PC-9 (cell line): ENCODE data around the gene EIF3A. TPM values are rescaled to one million over a fixed set of nuclear protein-coding genes. Genes with fewer than 3 reads are reported as not detected.

Source experiments
- BruUV-seq: library from RNA; stranded (reverse); fragments of 400-500 nt; replicated peaks from 2 replicates; lab custom pipeline; 2021; lab: Mats Ljungman, UMichigan
- CTCF ChIA-PET: fragments of 300-600 bp; sonication (Branson Sonifier 250); formaldehyde crosslinking; loops from one replicate; lab custom pipeline; 2022; ENCODE audit warnings: antibody characterized with exemption; lab: Charles Lee
- POLR2A ChIA-PET: fragments of 300-600 bp; sonication (Branson Sonifier 250); formaldehyde crosslinking; loops from one replicate; lab custom pipeline; 2022; ENCODE audit warnings: antibody characterized with exemption; ENCODE audit not compliant: unreplicated experiment; lab: Charles Lee
- DNase-seq, 2 experiments: peaks; one replicate each; pipeline versions ENCODE4 v3.0.0 to v3.0.0-alpha.2; 2015 to 2022; ENCODE audit warnings: mixed read lengths in 1 of 2
- H2AFZ ChIP-seq: fragments of 200-600 bp; sonication (generic); 2 replicates; pipeline ENCODE4 v1.8.1; 2017; ENCODE audit warnings: antibody characterized with exemption
- H3F3A ChIP-seq: fragments of 200-600 bp; sonication (generic); 2 replicates; pipeline ENCODE4 v1.8.1; 2017; ENCODE audit warnings: antibody characterized with exemption, mild to moderate bottlenecking, low read depth; ENCODE audit not compliant: insufficient read depth
- H3K27ac ChIP-seq: fragments of 200-600 bp; sonication (generic); 2 replicates; pipeline ENCODE4 v1.6.1; 2016; ENCODE audit warnings: mixed run types
- H3K27me3 ChIP-seq: fragments of 200-600 bp; sonication (generic); 2 replicates; pipeline ENCODE4 v1.6.1; 2016; ENCODE audit warnings: low read depth, mixed run types; ENCODE audit not compliant: insufficient read depth
- H3K36me3 ChIP-seq: fragments of 200-600 bp; sonication (generic); 2 replicates; pipeline ENCODE4 v1.6.1; 2016; ENCODE audit warnings: low read depth, mixed run types
- H3K4me1 ChIP-seq: fragments of 200-600 bp; sonication (generic); replicated peaks from 2 replicates; pipeline ENCODE4 v1.6.1; 2016; ENCODE audit warnings: mixed run types; ENCODE audit not compliant: insufficient read depth
- H3K4me2 ChIP-seq: fragments of 200-600 bp; sonication (generic); 2 replicates; pipeline ENCODE4 v1.6.1; 2017; ENCODE audit warnings: mixed run types
- H3K4me3 ChIP-seq: fragments of 200-600 bp; sonication (generic); 2 replicates; pipeline ENCODE4 v1.6.1; 2016; ENCODE audit warnings: mixed run types
- H3K79me2 ChIP-seq: fragments of 200-600 bp; sonication (generic); 2 replicates; pipeline ENCODE4 v1.6.1; 2017; ENCODE audit warnings: low read depth, mixed run types
- H3K9me2 ChIP-seq: fragments of 200-600 bp; sonication (generic); 2 replicates; pipeline ENCODE4 v1.8.1; 2017; ENCODE audit warnings: mild to moderate bottlenecking; ENCODE audit not compliant: insufficient read depth
- H3K9me3 ChIP-seq: fragments of 200-600 bp; sonication (generic); 2 replicates; pipeline ENCODE4 v1.8.1; 2016; ENCODE audit warnings: low read depth; ENCODE audit not compliant: insufficient read depth
- H4K20me1 ChIP-seq: fragments of 200-600 bp; sonication (generic); 2 replicates; pipeline ENCODE4 v1.8.1; 2017; ENCODE audit not compliant: insufficient read depth
- EZH2 ChIP-seq: fragments of 200-600 bp; sonication (generic); IDR thresholded peaks from 2 replicates; pipeline ENCODE4 v1.8.0; 2017; ENCODE audit warnings: antibody characterized with exemption, low read depth
- intact Hi-C: fragments of 100-400 bp; cut with micrococcal nuclease; formaldehyde crosslinking; loops from one replicate; pipeline ENCODE4 v1.10.0; 2022; ENCODE audit not compliant: unreplicated experiment
- total RNA-seq: library from RNA; stranded (reverse); gene quantifications from 2 replicates; pipeline ENCODE4 v1.2.3, GENCODE V29; 2021
- TF ChIP-seq, protein P1 (sequence below): fragments of 200-600 bp; sonication (generic); conservative IDR thresholded peaks from 2 replicates; pipeline ENCODE4 v1.6.1; 2017; ENCODE audit warnings: mixed run types, antibody characterized with exemption, mild to moderate bottlenecking, moderate library complexity

The EIF3A gene
- total RNA-seq, 1 experiment from 2014 or later, result 102 TPM

DNA sequence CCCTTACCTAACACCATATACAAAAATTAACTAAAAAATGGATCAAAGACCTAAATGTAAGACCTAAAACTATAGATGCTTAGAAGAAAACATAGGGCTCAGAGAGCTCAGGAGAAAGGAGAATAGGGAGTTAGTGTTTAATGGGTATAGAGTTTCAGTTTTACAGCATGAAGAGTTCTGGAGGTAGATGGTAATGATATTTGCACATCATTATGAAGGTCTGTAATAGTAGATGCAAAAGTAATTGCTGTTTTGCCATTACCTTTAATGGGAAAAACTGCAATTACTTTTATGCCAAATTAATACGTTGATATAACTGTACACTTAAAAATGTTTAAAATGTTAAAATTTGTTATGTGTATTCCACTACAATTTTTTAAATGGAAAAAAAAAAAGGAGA, 90.3 kb downstream of the EIF3A start:
- no peaks in the 10 kb centered on the region for H3K79me2 ChIP-seq
- no peaks in the 10 kb centered on the region for H3F3A ChIP-seq
- no peaks in the 10 kb centered on the region for H3K36me3 ChIP-seq
- no peaks in the 10 kb centered on the region for H3K4me1 ChIP-seq
- intact Hi-C loops, result no loop called here
- H3K4me2 ChIP-seq, result no peak overlapping the region
- no peak for DNase-seq
- CTCF ChIA-PET, result no interaction called here
- H4K20me1 ChIP-seq, result no peaks in the 10 kb centered on the region
- no peak overlapping the region for H2AFZ ChIP-seq
- TF ChIP-seq EZH2, result no peak
- TF ChIP-seq, protein P1, sequence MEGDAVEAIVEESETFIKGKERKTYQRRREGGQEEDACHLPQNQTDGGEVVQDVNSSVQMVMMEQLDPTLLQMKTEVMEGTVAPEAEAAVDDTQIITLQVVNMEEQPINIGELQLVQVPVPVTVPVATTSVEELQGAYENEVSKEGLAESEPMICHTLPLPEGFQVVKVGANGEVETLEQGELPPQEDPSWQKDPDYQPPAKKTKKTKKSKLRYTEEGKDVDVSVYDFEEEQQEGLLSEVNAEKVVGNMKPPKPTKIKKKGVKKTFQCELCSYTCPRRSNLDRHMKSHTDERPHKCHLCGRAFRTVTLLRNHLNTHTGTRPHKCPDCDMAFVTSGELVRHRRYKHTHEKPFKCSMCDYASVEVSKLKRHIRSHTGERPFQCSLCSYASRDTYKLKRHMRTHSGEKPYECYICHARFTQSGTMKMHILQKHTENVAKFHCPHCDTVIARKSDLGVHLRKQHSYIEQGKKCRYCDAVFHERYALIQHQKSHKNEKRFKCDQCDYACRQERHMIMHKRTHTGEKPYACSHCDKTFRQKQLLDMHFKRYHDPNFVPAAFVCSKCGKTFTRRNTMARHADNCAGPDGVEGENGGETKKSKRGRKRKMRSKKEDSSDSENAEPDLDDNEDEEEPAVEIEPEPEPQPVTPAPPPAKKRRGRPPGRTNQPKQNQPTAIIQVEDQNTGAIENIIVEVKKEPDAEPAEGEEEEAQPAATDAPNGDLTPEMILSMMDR, result no peak
- POLR2A ChIA-PET, result no interaction called here
- H3K27me3 ChIP-seq, result no peaks in the 10 kb centered on the region
- no peak overlapping the region for H3K4me3 ChIP-seq
- H3K9me2 ChIP-seq, result no peaks in the 10 kb centered on the region
- no peak overlapping the region for H3K27ac ChIP-seq
- no TSS peak for BruUV-seq
- H3K9me3 ChIP-seq, result no peaks in the 10 kb centered on the region

DNA sequence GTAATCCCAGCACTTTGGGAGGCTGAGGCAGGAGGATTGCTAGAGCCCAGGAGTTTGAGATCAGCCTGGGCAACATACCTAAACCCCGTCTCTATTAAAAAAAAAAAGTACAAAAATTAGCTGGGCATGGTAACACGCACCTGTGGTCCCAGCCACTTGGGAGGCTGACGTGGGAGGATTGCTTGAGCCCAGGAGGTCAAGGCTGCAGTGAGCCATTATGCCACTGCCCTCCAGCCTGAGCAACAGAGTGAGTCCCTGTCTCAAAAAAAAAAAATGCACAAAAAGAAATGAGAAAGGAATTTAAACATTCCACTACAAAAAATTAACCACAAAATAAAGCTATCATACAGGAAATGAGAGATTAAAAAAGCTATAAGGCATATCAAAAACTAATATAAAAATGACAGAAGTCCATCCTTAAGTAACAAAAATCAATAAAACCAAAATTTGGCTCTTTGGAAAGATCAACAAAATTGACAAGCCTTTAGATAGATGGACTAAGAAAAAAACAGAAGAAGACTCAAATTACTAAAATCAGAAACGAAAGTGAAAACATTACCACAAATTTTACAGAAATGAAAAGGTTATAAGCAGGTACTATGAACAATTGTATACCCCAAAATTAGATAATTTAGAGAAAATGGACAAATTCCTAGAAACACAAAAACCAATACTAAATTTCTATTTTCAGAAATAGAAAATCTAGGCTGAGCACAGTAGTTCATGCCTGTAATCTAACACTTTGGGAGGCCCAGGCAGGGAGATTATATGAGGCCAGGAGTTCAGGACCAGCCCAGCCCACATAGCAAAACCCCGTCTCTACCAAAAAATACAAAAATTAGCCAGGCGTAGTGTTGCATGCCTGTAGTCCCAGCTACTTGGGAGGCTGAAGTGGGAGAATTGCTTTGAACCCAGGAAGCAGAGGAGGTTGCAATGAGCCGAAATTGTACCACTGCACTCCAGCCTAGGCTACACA, 93.5 kb downstream of the EIF3A start:
- H3K9me3 ChIP-seq, result no peaks in the 10 kb centered on the region
- H3F3A ChIP-seq, result no peaks in the 10 kb centered on the region
- H4K20me1 ChIP-seq, result no peaks in the 10 kb centered on the region
- no peaks in the 10 kb centered on the region for H3K79me2 ChIP-seq
- H3K27ac ChIP-seq, result no peak overlapping the region
- CTCF ChIA-PET, result no interaction called here
- POLR2A ChIA-PET, result no interaction called here
- no peak overlapping the region for H3K4me2 ChIP-seq
- H3K9me2 ChIP-seq, result no peaks in the 10 kb centered on the region
- no peak for DNase-seq
- H2AFZ ChIP-seq, result no peak overlapping the region
- no peak for TF ChIP-seq EZH2
- TF ChIP-seq, protein P1, result no peak
- no TSS peak for BruUV-seq
- no peaks in the 10 kb centered on the region for H3K4me1 ChIP-seq
- intact Hi-C loops, result no loop called here
- no peaks in the 10 kb centered on the region for H3K27me3 ChIP-seq
- no peak overlapping the region for H3K4me3 ChIP-seq
- H3K36me3 ChIP-seq, result no peaks in the 10 kb centered on the region

DNA sequence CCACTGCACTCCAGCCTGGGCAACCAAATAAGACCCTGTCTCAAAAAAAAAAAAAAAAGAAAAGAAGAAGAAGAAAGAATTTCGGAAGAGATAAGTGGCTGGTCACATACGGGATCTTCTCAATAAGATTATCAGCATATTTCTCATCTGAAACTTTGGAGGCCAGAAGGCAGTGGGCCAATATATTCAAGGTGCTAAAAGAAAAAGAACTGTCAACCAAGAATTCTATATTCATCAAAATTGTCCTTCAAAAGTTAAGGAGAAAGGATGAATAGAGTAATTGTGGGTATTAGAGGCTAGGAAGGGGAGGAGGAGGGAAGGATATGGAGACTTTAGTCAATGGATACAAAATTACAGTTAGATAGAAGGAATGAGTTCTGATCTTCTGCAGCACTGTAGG, 95.0 kb downstream of the EIF3A start:
- BruUV-seq, result no TSS peak
- POLR2A ChIA-PET, result no interaction called here

More for the DNA sequence above, 95.0 kb downstream of the EIF3A start:
- Histone ChIP-seq H3K79me2 (no peaks in the 10 kb centered on the region), H4K20me1 (no peaks in the 10 kb centered on the region), H3K4me1 (no peaks in the 10 kb centered on the region), H3F3A (no peaks in the 10 kb centered on the region), H3K27me3 (no peaks in the 10 kb centered on the region), H3K9me3 (no peaks in the 10 kb centered on the region), H2AFZ (no peak overlapping the region), H3K36me3 (no peaks in the 10 kb centered on the region), H3K27ac (no peak overlapping the region), H3K4me3 (no peak overlapping the region), H3K4me2 (no peak overlapping the region), H3K9me2 (no peaks in the 10 kb centered on the region)
- TF ChIP-seq, protein P1, result no peak
- no peak for TF ChIP-seq EZH2
- intact Hi-C loops, result no loop called here
- no peak for DNase-seq
- CTCF ChIA-PET, result no interaction called here

Other genes with a start within 250 kb of the EIF3A start
- 5.2 and 7.2 TPM in 2 replicates for gene NANOS1, start 51.1 kb downstream of the EIF3A start, total RNA-seq
- 30.1 and 31.8 TPM in 2 replicates for gene DENND10, start 23.3 kb upstream of the EIF3A start, total RNA-seq
- gene SFXN4, start 84.9 kb upstream of the EIF3A start, total RNA-seq, result 15.4 and 18.3 TPM in 2 replicates
- gene PRDX3, start 98.0 kb upstream of the EIF3A start, total RNA-seq, result 110 and 144 TPM in 2 replicates
- 4.8 and 5.3 TPM in 2 replicates for gene GRK5, start 126.8 kb upstream of the EIF3A start, total RNA-seq